HuH-7 (cell line): ENCODE data around the gene NECAP2.
"Not testable (repeated sequence)": the region's sequence is repeated elsewhere in the genome, so short reads cannot be mapped to it uniquely, and the experiment has no call there.

Experiments
- DNase-seq: peaks from one replicate; pipeline ENCODE4 v3.0.0; 2011; ENCODE audit warnings: low spot score

Gene NECAP2

DNA sequence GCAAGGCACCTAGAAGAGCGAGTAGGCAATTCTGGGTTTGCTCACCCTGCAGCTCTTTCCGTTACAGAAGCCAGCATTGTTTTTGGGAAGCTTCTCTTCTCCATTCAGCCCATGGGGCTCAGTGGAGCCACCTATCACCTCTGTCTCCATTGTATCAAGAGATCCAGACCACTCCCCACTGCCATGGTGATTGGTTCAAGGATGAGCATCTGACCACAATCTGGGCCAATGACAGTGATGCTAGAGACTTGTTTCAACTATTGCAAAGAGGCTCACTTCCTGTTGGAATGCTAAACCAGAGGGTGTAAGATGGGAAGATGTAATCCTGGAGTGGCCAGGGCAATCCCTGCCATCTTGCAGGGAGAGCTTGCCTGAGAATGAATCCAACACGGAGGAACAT lies 9.9 kb upstream of the NECAP2 start:
- DNase-seq, result no peak

DNA sequence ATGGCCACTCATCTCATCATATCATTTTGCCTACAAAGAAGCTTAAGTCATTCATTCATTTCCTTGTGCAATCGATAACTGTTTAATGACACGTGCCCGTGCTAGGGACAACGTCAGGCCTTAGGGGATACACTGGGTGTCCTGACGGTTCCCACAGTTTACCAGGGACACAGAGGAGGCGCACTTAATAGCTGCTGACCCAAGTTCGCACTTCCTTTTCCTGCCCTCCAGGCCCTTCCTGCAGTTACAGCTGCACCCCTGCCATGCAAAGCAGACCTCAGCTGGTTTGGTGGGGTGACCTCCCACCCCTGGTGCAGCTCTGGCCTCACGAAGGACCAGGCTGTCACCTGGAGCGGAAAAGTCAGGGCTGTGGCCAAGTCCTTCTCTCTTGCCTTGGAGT lies 7.5 kb upstream of the NECAP2 start:
- no peak for DNase-seq

DNA sequence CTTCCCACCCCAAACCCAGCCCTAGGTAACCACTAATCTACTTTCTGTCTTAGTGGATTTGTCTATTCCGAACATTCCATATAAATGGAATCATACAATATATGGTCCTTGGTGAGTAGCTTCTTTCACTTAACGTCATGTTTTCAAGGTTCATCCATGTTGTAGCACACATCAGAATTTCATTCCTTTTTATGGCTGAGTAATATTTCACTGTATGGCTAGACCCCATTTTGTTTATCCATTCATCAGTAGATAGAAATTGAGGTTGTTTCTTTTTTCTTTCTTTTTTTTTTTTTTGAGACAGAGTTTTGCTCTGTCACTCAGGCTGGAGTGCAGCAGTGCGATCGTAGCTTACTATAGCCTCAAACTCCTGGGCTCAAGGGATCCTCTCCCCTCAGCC lies 6.5 kb upstream of the NECAP2 start:
- no peak for DNase-seq

DNA sequence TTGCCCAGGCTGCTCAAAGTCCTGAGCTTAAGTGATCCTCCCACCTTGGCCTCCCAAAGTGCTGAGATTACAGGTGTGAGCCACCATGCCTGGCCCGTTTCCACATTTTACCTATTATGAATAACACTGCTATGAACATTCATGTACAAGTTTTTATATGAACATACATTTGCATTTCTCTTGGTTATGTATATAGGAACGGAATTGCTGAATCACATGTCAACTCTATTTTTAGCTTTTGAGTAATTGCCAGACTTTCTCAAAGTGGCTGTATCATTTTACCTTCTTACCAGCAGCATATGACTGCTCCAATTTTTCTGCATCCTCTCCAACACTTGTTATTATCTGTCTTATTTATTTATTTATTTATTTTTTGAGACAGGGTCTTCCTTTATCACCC lies 6.0 kb upstream of the NECAP2 start:
- DNase-seq, result no peak

DNA sequence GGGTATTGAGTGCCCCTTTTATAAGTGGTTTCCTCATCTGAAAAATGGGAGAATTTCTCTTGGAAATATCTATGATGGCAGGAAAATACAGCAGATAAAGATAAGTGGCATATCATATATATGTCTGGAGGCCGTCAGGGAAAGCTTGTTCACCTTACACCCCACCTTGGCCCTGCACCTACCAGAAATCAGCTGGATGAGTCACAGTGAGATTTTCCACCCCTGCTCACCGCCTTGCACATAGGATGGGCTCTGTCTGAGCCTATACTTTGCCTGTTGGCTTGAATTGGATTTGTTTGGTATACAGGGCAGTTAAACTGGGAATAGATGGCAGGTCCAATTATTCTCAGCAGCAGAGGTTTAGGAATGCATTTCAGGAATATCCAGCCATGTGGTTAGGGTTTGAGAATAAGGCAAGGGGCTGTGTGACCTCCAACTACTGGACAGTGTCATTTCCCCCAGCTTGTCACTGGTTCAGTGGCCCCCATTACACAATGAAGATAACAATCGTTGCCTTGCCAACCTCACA lies 3.5 kb upstream of the NECAP2 start, which contains the start of gene SPATA21:
SPATA21 (minus strand) TSS at position 479 of the 529 bp plus-strand sequence. CDS start 6,053 bp downstream, outside the sequence.
- no peak for DNase-seq

DNA sequence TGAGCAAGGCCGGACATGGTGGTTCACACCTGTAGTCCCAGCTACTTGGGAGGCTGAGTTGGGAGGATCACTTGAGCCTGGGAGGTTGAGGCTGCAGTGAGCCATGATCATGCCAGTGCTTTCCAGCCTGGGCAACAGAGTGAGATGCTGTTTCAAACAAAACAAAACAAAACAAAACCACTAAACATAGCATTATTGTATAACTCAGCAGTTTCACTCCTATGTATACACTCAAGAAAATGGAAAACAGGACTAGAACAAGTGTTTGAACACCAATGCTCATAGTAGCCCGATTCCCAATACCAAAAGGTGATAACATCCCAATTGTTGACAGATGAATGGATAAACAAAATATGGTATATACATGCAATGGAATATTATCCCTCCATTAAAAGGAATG lies 2.0 kb upstream of the NECAP2 start:
- no peak for DNase-seq

DNA sequence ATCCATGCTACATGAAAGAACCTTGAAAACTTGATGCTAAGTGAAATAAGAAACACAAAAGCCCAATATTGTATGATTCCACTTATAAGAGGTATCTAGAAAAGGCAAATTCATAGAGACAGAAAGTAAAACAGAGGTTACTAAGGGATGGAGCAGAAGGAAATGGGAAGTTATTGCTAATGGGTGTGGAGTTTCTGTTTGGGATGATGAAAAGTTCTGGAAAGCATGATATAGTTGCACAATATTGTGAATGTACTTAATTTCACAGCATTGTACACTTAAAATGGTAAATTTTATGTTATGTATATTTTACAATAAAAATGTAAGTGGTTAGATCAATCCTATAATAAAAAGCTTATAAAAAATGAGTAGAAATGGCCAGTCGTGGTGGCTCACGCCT lies 1.6 kb upstream of the NECAP2 start:
- DNase-seq, result no peak

DNA sequence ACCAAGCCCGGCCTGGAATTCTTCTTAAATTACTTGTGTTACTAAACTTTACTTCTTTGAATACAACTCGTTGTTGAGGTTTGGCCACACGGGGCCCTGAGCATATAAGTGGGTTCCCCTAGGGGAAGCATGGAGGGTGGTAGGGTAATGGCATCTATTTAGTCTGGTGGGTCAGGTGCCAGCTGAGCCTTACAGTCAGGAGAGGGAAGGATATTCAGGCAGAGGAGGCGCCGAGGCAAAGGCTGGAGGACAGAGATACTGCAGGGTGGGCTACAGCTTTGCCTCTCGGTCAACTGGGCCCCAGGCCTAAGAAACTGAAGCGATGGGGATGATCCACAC lies 424 bp upstream of the NECAP2 start:
- no peak for DNase-seq

DNA sequence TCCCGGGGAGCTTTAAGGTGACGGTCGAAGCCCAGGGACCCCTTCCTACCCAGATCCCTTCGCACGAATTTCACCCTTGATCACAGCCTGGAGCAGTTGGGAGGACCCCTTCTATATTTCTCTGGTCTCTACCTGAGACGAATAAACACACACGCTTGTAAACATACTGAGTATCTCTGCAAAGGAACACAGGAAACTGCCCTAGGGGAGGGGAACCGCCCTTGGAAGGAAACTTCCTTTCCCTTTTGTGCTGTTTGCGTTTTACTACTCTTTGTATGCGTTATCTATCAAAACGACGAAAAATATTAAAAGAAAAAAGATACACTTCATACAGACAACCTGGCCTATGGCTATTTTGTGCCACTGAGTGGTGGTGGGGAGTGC lies 750 bp downstream of the NECAP2 start:
- no peak for DNase-seq

DNA sequence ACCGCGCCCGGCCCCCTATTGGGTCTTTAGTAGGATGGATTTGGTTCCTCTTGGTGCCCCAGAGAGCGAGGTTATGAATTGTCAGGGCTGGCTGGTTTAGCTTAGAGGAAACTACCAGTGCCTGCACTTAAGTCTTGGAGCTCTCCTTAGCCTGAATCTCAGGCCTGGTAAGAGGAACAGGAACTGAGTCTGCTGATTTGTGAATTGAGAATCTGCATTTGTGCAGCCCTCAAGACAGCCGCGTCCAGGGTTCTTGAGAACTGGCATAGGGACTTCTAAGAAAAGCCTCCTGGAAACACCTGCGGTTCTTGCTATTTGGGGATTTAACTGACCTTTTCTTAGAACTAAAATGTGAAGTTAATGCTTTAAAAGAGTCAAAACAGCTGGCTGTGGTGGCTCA lies 1.7 kb downstream of the NECAP2 start:
- no peak for DNase-seq

DNA sequence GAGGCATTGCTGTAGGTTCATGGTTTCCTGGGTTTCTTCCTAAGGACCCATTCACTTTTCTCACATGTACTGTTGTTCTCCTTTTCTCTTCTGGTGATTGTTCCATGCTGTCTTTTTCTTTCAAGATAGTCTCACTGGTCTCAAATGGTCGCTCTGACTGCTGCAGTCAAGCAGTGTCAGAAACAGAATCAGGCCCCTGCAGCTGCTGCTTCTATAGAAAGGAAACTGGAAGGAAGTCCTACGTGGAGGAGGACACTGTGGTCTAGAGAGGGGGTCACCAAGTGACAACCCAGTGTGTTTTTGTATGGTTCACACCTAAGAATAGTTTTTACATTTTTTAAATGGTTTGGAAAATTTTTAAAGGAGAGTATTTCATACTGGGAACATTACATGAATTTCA lies 2.4 kb downstream of the NECAP2 start:
- DNase-seq, result no peak

DNA sequence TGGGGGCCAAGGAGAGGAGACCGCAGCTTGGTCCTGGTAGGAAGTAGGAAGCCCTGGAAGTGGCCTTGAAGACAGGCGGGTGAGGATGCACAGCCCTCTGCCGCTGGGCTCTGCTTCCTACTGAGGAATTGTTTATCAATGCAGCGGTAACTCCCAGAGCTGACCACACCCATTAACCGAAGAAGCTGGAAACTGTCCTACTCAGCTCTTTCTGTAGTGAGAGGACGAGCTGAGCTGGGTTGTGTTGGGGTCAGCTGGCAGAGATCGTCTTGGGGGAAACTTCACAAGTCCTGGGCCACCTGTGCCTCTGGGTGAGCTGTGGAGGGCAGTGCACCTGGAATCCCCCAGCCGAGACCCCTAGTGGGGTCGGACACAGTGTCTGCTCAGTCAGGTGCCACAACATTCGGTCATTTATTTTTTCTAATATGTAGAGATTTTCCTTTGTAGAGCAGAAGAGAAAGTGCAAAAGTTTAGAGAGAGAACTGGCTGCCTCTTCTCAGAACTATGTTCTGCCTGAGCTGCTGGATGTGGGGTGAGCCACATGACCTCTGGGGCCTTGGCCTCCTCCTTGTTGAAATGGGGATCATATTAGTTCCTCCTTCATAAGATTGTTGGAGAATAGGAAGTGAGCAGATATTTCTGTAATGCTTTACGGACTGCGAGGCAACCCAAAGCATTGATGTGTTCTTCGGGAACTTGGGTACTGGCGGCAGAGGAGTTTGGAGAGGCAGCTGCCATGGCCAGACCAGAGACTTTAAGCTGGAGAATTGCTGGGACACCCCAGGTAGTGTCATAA lies 3.6 kb downstream of the NECAP2 start:
- DNase-seq, result no peak

DNA sequence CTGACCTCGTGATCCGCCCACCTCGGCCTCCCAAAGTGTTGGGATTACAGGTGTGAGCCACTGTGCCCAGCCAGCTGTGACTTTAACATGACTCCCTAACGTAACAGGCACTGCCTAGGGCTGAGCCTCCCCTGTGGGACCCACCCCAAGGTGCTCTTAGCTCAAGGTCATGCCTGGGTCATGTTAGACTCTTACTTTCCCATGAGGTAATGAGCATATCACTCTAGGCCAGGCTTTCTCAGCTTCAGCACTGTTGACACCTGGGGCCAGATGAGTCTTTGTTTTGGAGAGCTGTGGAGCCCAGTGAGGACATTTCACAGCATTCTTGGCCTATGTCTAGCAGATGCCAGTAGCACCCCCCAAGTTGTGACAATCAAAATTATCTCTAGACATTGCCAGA lies 4.5 kb downstream of the NECAP2 start:
- DNase-seq, result no peak

DNA sequence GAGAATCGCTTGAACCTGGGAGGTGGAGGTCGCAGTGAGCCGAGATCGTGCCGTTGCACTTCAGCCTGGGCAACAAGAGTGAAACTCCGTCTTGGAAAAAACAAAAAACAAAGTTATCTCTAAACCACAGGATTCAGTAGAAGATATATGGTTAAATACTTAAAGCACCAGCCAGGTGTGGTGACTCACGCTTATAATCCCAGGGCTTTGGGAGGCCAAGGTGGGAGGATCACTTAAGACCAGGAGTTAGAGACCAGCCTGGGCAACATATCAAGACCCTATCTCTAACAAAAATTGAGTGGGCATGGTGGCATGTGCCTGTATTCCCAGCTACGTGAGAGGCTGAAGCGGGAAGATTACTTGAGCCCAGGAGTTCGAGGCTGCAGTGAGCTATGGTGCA lies 5.6 kb downstream of the NECAP2 start:
- no peak for DNase-seq

DNA sequence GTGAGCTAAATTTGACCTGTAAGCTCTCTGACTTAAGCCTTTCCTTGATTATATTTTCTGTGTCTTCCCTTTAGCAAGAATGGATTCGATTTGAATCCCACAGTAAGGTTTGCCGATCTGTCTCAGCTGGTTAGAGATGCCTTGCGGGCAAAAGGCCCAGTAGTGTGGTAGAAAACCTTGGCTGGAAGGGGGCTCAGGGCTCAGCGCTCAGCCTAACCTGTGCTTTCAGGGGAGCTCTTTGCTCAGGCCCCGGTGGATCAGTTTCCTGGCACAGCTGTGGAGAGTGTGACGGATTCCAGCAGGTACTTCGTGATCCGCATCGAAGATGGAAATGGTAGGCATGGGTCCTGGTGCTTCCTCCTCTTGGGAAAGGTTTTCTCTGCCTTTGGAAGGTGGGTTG lies 7.1 kb downstream of the NECAP2 start:
- DNase-seq, result no peak

DNA sequence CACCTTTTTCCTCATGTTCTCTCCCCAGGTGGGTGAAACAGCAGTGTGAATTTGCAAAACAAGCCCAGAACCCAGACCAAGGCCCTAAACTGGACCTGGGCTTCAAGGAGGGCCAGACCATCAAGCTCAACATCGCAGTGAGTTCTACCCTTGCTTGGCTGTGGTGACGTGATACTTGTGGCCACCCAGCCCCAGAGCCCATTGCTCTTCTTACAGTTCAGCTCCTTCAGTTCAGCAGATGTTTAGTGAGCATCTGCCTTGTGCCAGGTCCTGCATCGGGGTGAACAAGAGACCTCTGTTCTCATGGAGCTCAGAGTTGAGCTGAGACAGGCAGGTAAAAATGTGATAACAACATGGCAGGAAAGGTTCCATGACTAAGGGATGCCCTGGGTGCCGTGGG lies 8.5 kb downstream of the NECAP2 start:
- DNase-seq, result no peak

DNA sequence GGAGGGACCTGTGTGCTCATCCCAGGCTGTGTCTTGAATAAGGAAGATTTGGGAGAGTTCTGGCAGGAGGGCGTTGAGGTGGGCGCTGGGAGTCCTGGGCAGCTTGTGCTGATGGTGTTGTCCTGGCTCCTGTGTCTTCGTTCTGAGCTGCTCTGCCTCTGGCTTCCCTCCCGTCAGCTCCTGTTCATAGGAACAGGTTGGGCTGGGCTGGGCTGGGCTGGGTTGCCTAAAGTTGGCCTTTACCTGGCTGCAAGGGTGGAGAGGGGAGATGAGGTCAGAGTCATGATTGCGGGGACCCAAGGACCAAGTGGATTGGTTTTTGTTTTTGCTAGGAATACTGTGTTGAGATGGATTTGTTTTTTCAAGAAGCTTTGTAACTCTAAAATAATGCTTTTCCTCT lies 9.1 kb downstream of the NECAP2 start:
- DNase-seq, result no peak

DNA sequence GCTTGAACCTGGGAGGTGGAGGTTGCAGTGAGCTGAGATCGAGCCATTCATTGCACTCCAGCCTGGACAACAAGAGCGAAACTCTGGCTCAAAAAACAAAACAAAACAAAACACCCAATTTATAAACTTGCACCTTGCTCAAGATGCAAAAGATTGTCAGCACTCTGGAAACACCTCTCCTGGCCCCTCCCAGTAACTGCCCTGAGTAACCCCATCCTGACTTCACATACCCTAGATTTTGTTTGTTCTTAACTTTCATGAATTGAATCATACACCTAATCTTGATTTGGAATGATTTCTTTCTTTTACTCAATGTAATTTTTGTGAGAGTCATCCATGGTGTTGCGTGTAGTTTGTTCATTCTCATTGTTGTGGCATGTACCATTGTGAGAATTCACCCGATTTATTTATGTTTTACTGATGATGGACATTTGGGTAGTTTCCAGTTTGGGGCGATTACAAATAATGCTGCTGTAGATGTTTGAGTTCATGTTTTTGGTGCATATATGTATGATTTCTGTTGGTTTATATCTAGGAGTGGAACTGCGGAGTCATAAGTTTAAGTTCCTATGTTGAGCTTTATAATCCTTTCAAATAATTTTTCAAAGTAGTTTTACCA lies 10.4 kb downstream of the NECAP2 start:
- no peak for DNase-seq

DNA sequence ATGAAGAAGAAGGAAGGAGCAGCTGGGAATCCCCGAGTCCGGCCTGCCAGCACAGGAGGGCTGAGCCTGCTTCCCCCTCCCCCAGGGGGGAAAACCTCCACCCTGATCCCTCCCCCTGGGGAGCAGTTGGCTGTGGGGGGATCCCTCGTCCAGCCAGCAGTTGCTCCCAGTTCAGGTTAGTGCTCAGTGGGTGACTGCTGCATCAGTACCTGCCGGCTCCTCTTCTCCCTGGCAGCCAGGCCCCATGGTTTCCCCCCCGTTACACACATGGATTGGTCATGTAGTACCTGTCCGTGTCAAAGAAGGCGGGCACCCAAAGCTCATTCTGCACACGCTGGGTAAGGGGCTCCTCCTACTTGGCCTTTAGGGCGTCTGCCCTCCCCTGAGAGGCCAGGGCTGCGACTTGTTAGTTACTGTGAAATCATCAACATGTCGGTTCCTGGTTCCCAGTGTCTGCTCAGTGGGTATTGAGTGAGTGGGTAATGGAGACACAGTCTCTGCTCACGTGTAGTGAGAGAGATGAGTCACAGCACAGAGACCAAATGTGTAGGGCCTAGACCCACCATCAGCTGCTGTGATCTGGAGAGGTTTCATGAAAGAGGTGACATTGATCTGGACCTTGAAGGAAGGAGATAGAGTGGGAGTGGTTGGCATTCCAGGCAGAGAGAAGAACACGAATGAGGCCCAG lies 11.5 kb downstream of the NECAP2 start:
- DNase-seq, result no peak

DNA sequence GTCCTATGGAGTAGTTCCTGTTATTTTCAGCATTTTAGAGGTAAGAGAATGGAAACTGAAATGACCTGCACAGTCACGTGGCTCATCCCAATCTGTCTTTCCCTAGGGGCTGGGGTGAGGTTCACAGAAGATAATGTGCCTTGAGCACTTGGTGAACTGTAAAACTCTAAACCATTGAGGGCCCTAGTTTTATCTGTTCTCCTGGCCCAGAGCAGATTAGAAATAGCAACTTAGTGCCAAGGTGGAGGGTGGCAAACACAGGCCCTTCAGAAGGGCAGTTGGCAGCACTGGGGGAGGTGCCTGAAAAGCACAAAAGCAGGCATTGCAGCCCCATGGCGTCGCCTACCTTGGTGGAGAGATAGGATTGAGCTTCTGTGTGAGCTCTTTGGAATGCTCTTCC lies 14.4 kb downstream of the NECAP2 start:
- not testable (repeated sequence) for DNase-seq

DNA sequence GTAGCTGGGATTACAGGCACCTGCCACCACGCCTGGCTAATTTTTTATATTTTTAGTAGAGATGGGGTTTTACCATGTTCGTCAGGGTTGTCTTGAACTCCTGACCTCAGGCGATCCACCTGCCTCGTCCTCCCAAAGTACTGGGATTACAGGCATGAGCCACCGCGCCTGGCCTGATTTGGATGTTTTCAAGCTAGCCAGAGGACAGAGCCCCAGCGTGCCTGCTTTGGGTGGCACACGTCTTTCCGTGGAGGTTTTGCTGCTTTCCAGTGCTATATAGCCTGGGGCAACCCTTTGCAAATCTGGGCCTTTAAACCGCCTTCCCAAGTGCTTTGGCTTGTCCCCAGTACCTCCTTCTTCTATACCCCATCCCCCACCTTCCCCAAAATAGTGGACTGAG lies 15.6 kb downstream of the NECAP2 start:
- not testable (repeated sequence) for DNase-seq

DNA sequence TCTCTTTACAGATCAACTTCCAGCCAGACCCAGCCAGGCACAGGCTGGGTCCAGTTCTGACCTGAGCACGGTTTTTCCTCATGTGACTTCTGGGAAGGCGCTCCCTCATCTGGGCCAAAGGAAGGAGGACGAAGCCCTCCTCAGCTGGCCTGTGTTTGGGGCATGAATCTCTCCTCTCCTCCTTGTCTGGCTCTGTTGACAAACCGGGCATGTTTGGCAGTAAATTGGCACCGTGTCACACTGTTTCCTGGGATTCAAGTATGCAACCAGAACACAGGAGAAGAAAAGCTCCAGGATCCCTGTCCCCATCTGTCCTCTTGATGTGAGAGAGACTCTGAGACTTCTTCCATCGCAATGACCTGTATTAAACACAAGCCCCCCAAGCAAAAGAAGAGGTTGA lies 18.3 kb downstream of the NECAP2 start:
- no peak for DNase-seq

DNA sequence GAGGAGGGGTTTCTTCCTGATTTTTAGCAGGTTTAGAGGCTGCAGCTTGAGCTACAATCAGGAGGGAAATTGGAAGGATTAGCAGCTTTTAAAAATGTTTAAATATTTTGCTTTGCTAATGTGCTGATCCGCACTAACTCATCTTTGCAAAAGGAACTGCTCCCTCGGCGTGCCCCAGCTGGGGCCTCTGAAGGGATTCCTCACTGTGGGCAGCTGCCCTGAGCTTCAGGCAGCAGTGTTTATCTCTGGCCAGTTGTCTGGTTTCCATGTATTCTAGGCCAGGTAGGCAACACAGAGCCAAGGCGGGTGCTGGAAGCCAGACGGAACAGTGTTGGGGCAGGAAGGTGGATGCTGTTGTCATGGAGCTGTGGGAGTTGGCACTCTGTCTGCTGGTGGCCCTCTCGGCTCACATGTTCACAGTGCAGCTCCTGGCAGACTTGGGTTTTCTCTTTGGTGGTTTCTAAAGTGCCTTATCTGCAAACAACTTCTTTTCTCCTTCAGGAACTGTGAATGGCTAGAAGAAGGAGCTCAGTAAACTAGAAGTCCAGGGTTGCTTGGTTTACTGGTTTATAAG lies 18.9 kb downstream of the NECAP2 start:
- no peak for DNase-seq
